ENCODE measurements around the gene JUND.

DNA sequence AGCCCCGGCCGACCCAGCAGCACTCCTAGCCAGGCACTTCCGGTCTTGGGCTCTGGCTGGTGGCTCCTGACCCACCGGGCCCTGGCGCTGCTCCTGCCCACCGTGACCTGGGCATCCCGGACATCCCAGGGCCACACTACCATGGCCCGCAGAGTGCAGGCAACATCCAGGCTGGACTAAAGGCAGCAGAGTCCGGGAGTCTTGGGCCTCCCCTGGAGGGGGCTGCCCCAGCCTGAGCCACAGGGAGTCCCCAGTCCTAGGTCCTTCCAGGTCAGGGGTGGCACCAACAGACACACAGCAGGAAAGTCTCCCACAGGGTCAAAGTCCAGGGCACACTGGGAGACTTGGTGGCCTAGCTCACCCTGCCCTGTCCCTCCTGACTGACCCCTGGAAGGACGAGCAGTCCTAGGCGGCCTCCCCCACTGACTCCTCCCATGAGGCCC lies 30.7 kb upstream of the JUND start:
- TF ChIP-seq, protein P1, sequence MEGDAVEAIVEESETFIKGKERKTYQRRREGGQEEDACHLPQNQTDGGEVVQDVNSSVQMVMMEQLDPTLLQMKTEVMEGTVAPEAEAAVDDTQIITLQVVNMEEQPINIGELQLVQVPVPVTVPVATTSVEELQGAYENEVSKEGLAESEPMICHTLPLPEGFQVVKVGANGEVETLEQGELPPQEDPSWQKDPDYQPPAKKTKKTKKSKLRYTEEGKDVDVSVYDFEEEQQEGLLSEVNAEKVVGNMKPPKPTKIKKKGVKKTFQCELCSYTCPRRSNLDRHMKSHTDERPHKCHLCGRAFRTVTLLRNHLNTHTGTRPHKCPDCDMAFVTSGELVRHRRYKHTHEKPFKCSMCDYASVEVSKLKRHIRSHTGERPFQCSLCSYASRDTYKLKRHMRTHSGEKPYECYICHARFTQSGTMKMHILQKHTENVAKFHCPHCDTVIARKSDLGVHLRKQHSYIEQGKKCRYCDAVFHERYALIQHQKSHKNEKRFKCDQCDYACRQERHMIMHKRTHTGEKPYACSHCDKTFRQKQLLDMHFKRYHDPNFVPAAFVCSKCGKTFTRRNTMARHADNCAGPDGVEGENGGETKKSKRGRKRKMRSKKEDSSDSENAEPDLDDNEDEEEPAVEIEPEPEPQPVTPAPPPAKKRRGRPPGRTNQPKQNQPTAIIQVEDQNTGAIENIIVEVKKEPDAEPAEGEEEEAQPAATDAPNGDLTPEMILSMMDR (conservative IDR thresholded peaks at IDR 0.05; ENCODE audit: low read depth, low read length) = no peak
- no peak for TF ChIP-seq FOS (IDR thresholded peaks at IDR 0.05; ENCODE audit: low read depth, low read length)
- no peak for TF ChIP-seq POLR2A (IDR thresholded peaks at IDR 0.05; ENCODE audit: low read depth, low read length)
- TF ChIP-seq, protein P2, sequence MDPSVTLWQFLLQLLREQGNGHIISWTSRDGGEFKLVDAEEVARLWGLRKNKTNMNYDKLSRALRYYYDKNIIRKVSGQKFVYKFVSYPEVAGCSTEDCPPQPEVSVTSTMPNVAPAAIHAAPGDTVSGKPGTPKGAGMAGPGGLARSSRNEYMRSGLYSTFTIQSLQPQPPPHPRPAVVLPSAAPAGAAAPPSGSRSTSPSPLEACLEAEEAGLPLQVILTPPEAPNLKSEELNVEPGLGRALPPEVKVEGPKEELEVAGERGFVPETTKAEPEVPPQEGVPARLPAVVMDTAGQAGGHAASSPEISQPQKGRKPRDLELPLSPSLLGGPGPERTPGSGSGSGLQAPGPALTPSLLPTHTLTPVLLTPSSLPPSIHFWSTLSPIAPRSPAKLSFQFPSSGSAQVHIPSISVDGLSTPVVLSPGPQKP (IDR thresholded peaks at IDR 0.05; ENCODE audit: borderline replicate concordance, low read depth, low read length) = no peak
- TF ChIP-seq RAD21 (IDR thresholded peaks at IDR 0.05; ENCODE audit: low read length) = no peak
